ENCODE results near the gene EHHADH.
"Not testable (repeated sequence)": the region's sequence is repeated elsewhere in the genome, so short reads cannot be mapped to it uniquely, and the experiment has no call there.

Gene EHHADH

GRCh38 chr3:185254799-185255198 is 950 bp upstream of the EHHADH start:
- in situ Hi-C loops (cut with HindIII; ENCODE audit: low sequenced_read_pairs): no loop called here

DNA sequence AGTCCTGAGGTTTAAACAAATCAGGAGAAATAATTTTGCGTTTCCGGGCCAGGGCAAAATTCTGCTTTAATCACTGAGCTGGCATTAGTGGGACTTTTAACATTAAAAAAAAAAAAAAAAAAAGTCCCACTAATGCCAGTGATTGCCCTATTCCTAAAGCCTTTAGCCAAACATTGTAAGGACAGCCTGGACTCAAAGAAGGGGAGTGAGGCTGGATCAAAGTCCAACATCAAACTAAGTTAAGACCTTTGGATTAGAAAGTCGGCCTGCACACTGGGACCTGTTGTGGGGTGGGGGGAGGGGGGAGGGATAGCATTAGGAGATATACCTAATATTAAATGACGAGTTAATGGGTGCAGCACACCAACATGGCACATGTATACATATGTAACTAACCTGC is 716 bp downstream of the EHHADH start:
- in situ Hi-C loops (cut with HindIII; ENCODE audit: low sequenced_read_pairs): not testable (repeated sequence)

GRCh38 chr3:185251272-185251671 is 2.6 kb downstream of the EHHADH start:
- in situ Hi-C loops (cut with HindIII; ENCODE audit: low sequenced_read_pairs): no loop called here

DNA sequence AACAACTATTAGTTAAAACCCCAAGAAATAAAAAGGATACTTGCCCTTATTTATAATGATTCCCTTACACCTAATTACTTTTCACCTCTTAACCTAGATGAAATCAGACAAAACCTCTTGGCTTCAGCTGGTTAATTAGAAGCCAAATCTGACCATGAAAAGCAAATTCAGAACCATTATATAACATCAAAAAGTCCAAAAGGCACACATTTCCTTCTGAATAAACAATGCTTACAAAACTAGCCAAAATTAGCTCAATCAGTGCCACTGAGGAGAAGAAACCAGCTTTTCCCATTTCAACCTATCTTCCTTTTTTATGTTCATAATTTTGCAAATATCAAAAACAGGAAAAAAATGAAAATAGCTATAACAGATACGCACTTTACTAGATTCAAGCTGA is 3.2 kb downstream of the EHHADH start:
- in situ Hi-C loops (cut with HindIII; ENCODE audit: low sequenced_read_pairs): no loop called here

DNA sequence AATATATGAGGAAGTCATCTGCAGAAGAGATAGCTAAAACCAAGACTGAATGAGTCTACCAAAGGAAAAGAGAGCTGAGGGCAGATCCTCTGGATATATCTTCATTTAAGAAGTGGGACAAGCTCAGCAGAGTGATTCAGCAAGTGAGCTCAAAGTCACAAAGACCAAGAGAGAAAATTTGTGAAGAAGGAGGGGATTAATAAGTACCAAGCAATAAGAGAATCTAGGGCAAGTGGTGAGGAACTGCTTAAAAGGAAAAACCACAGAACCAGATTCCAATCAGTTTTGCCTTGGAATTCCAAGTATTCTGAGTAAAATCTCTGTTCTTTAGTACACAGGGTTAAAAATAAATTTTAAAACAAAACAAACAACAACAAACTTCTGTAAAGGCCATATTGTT is 3.6 kb downstream of the EHHADH start:
- in situ Hi-C loops (cut with HindIII; ENCODE audit: low sequenced_read_pairs): no loop called here

DNA sequence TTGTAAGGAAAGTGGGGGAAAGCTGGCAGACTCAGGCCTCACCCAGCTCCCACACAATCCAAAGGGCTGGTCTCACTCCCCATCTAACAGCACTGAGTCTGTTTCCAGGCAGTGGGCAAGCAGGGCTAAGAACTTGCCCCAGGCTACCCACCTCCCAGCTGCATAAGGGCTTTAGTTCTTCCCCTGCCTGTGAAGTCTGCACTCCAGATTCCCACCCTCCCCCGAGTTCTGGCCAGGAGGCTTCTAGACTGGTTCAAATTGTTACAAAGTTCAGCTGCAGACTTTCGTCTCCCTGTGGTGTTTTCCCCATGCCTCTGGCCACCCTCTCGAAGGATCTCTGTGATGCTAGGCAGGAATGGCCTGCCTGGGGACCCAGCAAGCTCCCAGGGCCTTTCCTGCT is 11.2 kb downstream of the EHHADH start:
- in situ Hi-C loops (cut with HindIII; ENCODE audit: low sequenced_read_pairs): no loop called here

DNA sequence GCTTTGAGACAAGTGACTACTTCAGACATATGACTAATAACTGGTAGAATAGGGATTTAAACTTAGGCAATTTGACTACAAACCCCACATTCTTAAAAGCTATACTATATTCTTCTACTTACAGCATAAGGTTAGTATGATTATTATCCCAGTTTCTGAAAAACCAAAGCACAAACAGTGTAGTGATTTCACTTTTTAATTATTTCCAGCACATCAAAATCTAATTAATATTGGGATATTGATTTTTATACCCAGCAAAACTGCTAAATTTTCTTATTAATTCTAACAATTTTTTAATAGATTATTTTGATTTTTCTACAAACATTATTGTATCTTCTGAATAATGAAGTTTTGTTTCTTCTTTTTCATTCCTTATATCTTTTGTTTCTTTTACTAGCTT is 16.9 kb downstream of the EHHADH start:
- in situ Hi-C loops (cut with HindIII; ENCODE audit: low sequenced_read_pairs): no loop called here

- in situ Hi-C loops (cut with HindIII; ENCODE audit: low sequenced_read_pairs): no loop called here
Measured at GRCh38 chr3:185233328-185233727, 20.5 kb downstream of the EHHADH start.

- in situ Hi-C loops (cut with HindIII; ENCODE audit: low sequenced_read_pairs): loop anchor here (5.0 kb wide), 1 partner anchor 46 kb away; no protein-coding TSS in a partner anchor
Measured at GRCh38 chr3:185226526-185226925, 27.3 kb downstream of the EHHADH start.

DNA sequence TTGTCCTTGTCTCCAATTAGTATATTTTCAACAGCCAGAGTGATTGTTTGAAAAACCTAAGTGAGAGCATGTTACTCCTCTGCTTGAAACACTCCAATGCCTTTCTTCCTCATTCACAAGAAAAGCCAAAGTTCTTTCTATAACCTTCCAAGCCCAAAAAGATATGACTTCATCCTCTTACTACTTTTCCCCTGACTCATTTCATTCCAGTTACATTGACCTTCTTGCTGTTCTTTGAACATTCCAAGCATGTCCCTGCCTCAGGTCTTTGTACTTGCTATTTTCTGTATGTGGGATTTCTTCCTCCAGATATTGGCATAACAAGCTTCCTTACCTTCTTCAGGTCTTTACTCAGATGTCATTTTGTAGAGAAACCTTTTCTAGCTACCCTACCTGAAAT is 28.3 kb downstream of the EHHADH start:
- in situ Hi-C loops (cut with HindIII; ENCODE audit: low sequenced_read_pairs): loop anchor here (5.0 kb wide), 1 partner anchor 47 kb away; no protein-coding TSS in a partner anchor

DNA sequence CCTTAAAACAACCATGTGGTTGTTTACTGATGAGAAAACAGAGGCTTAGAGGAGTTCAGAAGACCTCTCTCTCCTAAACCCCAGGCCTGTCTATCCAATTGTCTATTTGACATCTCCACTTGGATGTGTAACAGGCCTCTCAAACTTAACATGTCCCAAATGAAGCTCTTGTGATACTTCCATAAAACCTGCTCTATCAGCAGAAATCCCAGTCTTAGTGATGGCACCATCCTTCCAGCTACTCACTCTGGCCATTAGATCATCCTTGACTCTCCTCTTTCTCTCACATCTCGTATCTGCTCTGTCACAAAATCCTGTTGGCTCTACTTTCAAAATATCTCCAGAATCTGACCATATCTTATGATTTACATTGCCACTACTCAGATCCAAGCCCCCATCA is 28.8 kb downstream of the EHHADH start:
- in situ Hi-C loops (cut with HindIII; ENCODE audit: low sequenced_read_pairs): loop anchor here (5.0 kb wide), 1 partner anchor 47 kb away; no protein-coding TSS in a partner anchor

GRCh38 chr3:185221203-185221602 is 32.6 kb downstream of the EHHADH start:
- in situ Hi-C loops (cut with HindIII; ENCODE audit: low sequenced_read_pairs): no loop called here

GRCh38 chr3:185216607-185216958 is 37.3 kb downstream of the EHHADH start:
- in situ Hi-C loops (cut with HindIII; ENCODE audit: low sequenced_read_pairs): no loop called here

GRCh38 chr3:185215873-185216606 is 37.8 kb downstream of the EHHADH start:
- in situ Hi-C loops (cut with HindIII; ENCODE audit: low sequenced_read_pairs): no loop called here

- in situ Hi-C loops (cut with HindIII; ENCODE audit: low sequenced_read_pairs): no loop called here
Measured at GRCh38 chr3:185212559-185212958, 41.3 kb downstream of the EHHADH start.

DNA sequence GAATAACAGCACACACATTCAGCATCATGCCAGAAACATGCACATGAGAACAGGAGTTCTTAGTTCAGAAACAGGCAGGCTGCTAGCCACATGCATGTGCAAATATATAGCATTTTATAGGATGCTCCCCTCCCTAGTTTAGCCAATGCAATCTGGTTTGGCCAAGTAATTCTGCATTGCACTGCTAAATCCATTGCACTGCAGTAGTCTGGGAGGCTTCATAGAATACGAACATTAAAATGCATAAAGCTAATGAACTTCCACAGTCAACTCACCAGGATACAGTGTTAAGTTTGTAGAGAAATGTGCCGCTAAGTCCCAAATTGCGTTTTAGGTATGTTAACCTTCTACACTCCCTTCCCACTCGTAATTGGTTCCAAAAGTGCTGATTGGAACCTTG is 41.8 kb downstream of the EHHADH start:
- in situ Hi-C loops (cut with HindIII; ENCODE audit: low sequenced_read_pairs): no loop called here

DNA sequence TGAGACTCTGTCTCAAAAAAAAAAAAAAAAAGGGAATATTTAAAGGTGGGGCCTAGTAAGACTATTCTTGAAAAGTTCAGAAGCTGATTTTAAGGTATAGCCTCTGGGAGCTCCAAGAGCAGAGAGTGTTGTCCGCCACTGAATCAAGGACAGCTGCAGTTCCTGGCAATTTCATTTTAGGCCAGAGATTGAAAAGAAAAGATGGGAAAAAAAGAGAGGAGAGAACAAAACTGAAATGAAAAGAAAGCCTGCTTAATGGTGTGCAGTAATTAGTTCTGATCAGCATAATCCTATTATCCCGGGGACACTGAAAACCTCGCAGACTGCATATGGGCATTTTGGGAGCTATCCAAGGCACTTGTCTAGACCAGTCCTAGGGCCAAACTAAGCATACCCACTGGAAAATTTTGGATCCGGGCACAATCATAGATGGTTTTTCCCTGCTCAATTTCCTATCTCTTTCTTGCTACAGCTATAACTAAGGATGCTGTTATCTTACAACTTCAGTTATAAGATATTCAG is 43.2 kb downstream of the EHHADH start:
- in situ Hi-C loops (cut with HindIII; ENCODE audit: low sequenced_read_pairs): no loop called here

GRCh38 chr3:185208823-185209222 is 45.0 kb downstream of the EHHADH start:
- in situ Hi-C loops (cut with HindIII; ENCODE audit: low sequenced_read_pairs): no loop called here

DNA sequence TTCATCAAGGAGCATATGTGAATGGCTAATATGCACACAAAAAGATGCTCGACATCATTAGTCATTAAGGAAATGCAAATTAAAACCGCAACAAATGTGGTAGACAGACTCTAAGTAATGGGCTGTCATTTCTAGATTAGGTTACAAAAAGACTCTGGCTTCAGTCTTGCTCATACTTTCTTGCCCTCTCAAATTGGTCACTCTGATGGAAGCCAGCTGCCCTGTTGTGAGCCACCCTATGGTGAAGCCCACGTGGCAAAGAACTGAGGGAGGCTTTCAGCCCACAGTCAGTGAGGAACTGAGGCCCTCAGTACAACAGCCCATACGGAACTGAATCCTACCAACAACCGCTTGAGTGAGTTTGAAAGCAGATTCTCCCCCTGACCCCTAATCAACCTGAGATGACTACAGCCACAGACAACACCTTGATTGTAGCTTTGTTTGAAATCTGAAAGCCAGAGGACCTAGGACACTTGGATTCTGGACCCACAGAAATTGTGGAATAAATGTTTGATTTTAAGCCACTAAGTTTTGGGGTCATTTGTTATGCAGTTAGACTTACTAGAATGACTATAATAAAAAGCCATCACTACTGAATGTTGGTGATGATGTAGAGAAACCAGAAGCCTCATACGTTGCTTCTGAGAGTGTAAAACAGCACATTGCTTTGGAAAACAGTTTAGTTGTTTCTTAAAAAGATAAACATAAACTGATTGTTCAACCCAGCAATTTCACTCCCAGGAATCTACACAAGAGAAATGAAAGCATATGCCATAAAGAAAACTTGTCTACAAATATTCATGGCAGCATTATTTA is 45.7 kb downstream of the EHHADH start:
- in situ Hi-C loops (cut with HindIII; ENCODE audit: low sequenced_read_pairs): no loop called here

DNA sequence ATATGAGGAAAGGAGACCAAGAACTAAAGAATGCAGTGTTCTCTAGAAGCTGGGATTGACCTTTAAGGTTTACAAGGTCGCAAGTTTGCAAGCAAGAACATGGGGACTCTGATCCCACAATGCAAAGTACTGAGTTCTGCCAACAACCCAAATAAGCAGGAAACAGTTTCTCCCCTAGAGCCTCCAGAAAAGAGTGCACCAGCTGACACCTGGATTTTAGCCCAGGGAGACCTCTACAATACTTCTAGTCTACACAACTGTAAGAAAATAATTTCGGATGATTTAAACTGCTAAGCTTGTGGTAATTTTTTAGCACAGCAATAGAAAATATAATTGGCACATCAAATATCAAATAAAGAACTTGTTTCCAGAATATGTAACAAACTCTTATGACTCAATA is 46.4 kb downstream of the EHHADH start:
- in situ Hi-C loops (cut with HindIII; ENCODE audit: low sequenced_read_pairs): no loop called here

- in situ Hi-C loops (cut with HindIII; ENCODE audit: low sequenced_read_pairs): no loop called here
Measured at GRCh38 chr3:185205865-185206264, 48.0 kb downstream of the EHHADH start.

DNA sequence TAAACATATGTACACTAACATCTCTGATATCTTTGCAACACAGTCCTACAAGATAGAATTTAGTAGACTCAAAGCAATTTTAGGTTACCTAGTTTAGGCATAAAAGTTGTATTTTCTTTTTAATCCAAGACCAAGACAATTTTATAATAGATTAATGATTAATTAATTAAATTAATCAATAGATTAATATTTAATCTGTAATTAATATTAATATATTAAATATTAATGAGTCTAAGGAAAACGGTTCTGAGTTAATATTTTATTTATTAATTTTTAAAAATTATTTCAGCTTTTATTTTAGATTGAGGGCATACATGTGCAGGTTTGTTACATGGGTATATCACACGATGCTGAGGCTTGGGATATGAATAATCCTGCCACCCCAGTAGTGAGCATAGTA is 49.0 kb downstream of the EHHADH start:
- in situ Hi-C loops (cut with HindIII; ENCODE audit: low sequenced_read_pairs): no loop called here

Data from endothelial cell of hepatic sinusoid (primary cell).